Mucosa of gallbladder (tissue), 1 donor: ENCODE measurements around the gene ARHGEF19. TPM values are rescaled to one million over a fixed set of nuclear protein-coding genes. Genes with fewer than 3 reads are reported as not detected.
"Not testable (repeated sequence)": the region's sequence is repeated elsewhere in the genome, so short reads cannot be mapped to it uniquely, and the experiment has no call there.

Experiments used
- DNase-seq: peaks from one replicate; pipeline ENCODE4 v3.0.0-alpha.2; 2020; ENCODE audit warnings: low spot score
- total RNA-seq: library from RNA; stranded (reverse); gene quantifications from one replicate; pipeline ENCODE4 v1.2.1, GENCODE V29; 2021
- donor health status: DM: no; HTN: no; CAD: no.

ARHGEF19 gene
- total RNA-seq, 1 donor from 2014 or later: 6.4 TPM

DNA sequence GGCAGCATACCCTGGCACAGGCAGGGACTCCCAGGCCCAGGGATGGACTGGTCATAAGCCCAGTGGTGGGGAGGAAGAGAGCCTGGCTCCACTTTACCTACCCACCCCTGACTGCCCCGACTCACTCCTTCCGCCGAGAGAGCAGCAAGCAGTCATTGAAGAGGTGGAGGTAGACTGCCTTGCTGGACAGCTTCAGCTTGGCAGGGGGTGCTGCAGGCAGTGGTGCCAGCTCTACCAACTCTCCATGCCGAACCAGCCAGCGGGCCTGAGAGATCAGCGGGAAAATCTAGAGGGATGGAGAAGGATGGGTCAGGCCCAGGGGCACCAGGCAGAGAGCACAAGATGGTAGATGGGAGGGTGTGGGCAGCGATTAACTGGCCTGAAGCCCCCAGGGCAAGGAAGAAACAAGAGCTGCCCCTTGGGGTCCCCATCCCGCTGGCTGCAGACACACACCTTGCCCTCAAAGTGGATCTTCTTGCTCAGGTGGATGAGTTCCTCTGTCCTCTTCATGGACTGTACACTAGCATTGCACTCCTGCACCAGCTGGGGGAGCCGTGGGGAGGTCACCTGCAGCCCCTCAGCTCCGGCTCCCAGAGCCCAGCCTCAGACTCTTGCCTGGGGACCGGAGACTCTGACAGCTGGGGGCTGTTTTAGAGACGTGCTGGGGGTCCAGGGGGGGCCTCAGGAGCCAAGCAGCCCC is 7.7 kb downstream of the ARHGEF19 start:
- no peak for DNase-seq

DNA sequence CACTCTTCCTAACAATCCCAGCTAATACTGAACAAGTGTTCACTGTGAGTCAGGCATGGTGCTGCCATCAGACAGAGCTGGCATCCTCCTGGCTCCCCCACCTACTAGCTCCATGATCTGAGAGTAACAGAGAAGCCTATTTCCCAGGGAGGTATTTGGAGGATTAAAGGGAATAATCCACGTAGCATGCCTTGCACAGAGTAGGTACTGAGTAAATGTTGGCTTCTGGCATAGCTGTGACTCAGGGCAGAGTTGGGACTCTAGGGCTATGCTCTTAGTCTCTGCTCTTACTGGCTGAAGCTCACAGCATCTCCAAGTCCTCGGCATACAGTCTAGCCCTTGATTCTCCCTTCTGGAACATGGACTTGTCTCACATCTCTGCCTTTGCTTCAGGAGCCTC is 8.2 kb downstream of the ARHGEF19 start:
- DNase-seq: no peak

DNA sequence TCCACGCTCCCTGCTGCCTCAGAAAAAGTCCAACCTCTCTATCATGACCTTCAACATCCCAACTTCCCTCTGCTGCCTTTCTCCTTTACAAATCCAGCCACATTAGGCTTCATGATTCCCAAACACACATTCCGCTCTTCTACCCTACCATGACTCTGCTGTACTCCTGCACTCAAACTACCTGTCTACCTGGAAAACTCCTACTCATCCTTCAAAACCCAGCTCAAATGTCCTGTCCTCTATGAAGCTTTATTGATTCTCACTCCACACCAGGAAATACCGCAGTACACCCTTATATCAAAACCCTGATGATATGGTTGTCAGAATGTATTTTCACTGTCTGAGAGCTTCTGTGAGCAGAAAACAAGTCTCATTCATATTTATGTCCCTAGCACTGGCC is 8.9 kb downstream of the ARHGEF19 start:
- no peak for DNase-seq

DNA sequence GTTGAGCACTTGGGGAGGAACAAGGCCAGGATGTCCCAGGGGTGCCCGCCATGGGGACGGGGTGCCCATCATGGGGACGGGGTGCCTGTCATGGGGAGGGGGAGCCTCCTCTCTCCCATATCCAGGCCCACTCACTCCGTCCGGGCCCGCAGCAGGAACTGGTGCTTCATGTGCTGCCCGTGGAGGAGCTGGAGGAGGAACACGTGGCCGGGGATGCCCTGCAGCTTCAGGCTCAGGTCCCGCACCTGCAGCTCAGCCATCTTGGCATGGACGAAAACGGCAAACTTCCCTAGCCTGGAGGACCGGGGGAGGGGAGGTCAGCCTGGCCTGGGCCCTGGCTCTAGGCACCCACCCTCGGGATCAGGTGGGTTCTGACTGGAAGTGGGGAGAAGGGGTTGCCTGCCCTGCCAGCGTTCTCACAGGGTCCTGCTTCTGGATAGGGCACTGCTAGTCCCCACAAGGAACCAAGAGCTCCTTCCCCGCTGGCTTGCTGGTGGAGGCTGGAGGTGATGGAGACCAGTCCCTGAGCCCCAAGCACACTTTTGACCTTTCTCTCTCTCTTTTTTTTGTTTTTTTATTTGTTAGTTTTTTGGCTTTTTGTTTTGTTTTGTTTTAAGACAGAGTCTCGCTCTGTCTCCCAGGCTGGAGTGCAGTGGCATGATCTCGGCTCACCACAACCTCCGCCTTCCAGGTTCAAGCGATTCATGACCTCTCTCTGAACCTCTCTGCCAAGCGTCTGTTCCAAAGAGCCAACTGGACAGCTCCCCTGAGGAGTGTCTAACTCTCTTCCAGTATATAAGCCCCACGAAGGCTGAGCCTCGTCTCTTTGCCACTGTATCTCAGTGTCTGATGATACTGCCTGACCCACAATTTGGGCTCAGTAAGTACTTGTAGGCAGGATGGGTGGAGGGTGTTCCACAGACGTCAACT is 9.9 kb downstream of the ARHGEF19 start:
- DNase-seq: no peak

DNA sequence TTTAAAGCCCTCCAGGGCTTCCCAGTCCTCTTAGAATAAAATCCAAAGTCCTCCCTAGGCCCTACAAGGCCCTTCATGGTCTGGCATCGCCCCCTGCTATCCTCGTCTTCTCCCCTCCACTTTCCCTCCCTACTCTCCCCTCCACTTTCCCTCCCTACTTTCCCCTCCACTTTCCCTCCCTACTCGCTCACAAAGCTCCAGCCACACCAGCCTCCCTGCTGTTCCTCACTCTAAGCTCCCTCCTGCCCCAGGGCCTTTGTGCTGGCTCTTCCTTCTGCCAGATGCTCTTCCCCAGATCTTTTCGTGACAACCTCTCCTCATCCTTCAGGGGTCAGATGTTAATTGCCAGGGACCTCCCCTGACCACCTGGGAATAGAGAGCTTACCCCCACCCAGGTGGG is 12.8 kb downstream of the ARHGEF19 start:
- DNase-seq: no peak

DNA sequence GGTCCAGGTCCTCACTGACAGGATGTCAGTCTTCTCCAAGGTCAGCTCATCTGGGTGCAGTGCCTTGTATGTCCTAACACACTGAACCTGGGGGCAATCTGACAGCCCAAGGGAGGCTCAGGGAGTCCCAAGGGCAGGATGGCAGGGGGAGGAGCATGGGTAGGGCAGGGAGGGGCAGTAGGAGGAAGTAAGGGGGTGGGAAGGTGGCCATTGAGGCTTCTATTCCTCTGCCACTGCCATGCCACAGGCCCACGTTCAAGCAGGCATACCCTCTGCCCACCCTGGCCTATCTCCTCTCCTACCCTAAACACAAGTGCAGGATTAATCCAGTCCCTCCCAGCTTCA is 13.3 kb downstream of the ARHGEF19 start:
- no peak for DNase-seq

DNA sequence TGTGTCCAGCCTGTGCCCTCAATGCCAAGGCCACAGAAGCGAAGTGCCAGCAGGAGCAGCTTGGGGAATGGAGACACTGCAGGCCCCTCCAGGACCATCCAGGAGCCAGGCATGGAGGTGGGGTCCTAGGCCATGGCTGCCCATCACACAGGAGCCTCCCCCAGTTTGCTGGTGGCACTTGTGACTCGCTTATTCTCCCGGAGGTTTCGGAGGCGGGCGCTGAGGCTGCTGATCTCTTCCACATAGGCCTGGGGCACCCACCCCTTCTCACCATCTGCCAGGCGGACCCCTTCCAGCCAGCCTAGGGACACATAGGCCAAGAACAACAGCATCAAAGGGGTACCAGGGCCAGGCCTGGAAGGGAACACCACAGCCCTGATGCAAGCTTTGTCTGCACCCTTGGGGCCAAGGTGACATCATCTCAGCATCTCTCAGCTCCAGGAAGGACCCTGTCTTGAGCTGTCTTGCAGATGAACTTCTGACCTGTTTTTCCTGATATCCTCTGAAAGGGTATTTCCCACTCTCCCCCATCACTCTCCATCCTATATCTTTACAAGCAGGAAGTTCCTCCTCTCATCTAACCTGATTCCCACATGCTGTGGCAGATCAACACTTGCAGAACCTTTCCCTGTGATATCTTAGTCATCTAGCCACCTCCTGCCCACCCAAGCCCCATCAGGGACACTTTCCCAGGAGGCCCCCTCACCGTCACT is 13.9 kb downstream of the ARHGEF19 start:
- no peak for DNase-seq

DNA sequence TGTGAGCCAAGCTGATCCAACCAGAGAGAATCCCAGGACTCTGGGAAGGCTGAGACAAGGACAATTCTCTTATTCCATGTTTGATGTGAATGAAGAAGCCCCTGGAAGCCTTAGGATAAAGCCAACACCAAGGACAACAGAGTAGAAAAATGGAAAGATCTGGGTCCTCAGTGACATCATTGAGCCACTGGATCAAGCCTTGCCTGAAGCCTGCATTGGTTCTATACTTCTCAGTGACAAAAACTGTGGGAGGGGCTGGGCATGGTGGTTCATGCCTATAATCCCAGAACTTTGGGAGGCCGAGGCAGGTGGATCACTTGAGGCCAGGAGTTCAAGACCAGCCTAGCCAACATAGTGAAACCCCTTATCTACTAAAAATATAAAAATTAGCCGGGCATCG is 15.6 kb downstream of the ARHGEF19 start:
- no peak for DNase-seq

DNA sequence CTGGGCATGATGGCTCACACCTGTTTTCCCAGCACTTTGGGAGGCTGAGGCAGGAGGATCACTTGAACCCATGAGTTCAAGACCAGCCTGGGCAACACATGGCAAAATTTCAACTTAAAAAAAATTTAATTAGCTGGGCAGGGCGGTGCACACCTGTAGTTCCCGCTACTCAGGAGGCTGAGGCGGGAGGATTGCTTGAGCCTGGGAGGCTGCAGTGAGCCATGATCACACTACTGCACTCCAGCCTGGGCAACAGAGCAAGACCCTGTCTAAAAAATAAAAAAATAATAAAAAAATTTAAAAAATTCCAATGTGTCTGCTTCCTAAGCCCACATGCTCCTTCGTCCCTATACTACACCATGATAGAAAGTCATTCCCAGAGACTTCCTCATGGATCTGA is 16.3 kb downstream of the ARHGEF19 start:
- not testable (repeated sequence) for DNase-seq

- no peak for DNase-seq
These were observed 16.9 kb downstream of the ARHGEF19 start for GRCh38 chr1:16195518-16195905.

GRCh38 chr1:16191916-16192546 is 20.4 kb downstream of the ARHGEF19 start:
- DNase-seq: no peak

DNA sequence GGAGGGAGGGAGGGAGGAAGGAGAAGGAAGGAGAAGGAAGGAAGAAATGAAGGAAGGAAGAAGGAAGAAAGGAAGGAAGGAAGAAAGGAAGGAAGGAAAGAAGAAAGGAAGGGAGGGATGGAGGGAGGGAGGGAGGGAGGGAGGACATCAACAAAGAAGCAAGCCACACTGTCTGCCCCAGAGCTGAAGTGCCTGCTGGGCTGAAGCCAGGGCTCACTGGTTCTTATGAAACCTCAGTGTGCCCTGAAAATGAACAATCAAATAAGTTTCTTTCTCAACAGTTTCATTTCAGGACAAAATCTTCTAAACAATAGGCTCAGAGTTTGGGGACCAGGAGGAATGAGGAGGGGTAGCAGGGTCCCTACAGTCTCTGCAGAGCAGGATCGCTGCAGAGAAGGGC is 21.1 kb downstream of the ARHGEF19 start:
- DNase-seq: no peak

GRCh38 chr1:16189921-16190621 is 22.4 kb downstream of the ARHGEF19 start:
- no peak for DNase-seq

DNA sequence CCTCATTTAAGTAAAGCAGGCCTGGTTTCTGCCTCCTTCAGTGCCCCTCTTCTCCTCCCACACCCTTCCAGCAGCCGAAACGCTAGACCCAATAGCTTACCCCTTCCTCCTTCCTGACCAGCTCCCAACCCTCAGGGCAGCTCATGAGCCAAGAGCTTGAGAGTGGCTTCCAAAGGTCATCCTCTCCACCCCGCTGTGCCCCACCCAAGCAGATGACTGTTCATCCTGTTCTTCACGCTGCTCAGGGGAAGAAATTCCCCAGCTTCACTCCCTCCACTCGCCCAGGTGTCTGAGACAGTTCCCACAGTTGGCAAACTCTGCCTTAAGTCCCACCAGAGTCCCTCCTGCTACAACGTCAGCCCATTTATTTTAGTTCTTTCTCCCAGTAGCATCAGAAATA is 23.4 kb downstream of the ARHGEF19 start:
- DNase-seq: no peak

DNA sequence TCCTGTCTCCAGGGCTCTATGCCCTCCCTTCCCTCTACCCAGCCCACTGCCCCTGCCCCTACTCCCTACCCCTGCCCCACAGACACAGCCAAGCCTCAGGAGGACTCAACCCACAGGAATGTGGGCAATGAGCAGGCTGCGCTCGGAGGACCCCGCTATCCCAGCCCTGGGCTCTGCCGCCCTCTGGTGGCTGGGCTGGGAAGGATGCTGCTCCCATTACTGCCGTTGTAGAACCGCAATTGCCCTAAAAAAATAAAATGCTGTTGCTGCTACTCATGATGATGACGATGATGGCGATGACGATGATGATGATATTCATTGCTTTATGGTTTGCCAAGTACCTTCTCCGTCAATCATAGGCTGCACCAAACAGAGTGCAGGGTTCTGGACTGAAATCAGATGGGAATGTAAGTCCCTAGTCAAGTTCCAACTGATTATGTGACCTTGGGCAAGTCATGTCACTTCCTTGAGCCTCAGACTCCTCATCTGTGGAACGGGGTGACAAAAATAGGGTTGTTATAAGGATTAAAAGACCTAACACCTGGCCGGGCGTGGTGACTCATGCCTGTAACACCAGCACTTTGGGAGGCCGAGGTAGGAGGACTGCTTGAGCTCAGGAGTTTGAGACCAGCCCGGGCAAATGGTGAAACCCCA is 24.6 kb downstream of the ARHGEF19 start:
- DNase-seq: peak; percentile 80

- DNase-seq: no peak
These were observed 25.7 kb downstream of the ARHGEF19 start for GRCh38 chr1:16186655-16187235.

- no peak for DNase-seq
These were observed 27.7 kb downstream of the ARHGEF19 start for GRCh38 chr1:16184557-16185303.

GRCh38 chr1:16183765-16184556 is 28.5 kb downstream of the ARHGEF19 start:
- DNase-seq: peak; percentile 43

GRCh38 chr1:16183179-16183578 is 29.3 kb downstream of the ARHGEF19 start:
- DNase-seq: no peak
